Ishikawa (cell line): ENCODE data around the gene IFNAR2.

ENCODE experiments used
- CEBPB ChIP-seq: IDR thresholded peaks from 2 replicates; pipeline ENCODE4 v1.6.1; 2012
- EGR1 ChIP-seq: IDR thresholded peaks from 2 replicates; pipeline ENCODE4 v1.6.1; 2012
- EP300 ChIP-seq: IDR thresholded peaks from 2 replicates; pipeline ENCODE4 v1.6.1; 2012; ENCODE audit warnings: borderline replicate concordance
- FOXM1 ChIP-seq: IDR thresholded peaks from 2 replicates; pipeline ENCODE4 v1.6.1; 2012; ENCODE audit warnings: low read depth, borderline replicate concordance
- MAX ChIP-seq: IDR thresholded peaks from 2 replicates; pipeline ENCODE4 v1.6.1; 2012
- RAD21 ChIP-seq: IDR thresholded peaks from 2 replicates; pipeline ENCODE4 v1.6.1; 2012; ENCODE audit warnings: low read depth
- REST ChIP-seq: IDR thresholded peaks from 2 replicates; pipeline ENCODE4 v1.6.1; 2012; ENCODE audit warnings: low read depth, mild to moderate bottlenecking
- TAF1 ChIP-seq: IDR thresholded peaks from 2 replicates; pipeline ENCODE4 v1.6.1; 2012; ENCODE audit warnings: low read depth, mild to moderate bottlenecking
- TCF12 ChIP-seq: IDR thresholded peaks from 2 replicates; pipeline ENCODE4 v1.6.1; 2012; ENCODE audit warnings: low read depth
- TEAD4 ChIP-seq: IDR thresholded peaks from 2 replicates; pipeline ENCODE4 v1.6.1; 2012
- YY1 ChIP-seq: IDR thresholded peaks from 2 replicates; pipeline ENCODE4 v1.6.1; 2012; ENCODE audit warnings: low read depth

- TF ChIP-seq REST (no peak), EP300 (no peak), TCF12 (no peak), EGR1 (no peak), MAX (no peak), FOXM1 (no peak), RAD21 (no peak), YY1 (no peak), TAF1 (no peak), TEAD4 (no peak), CEBPB (no peak)
These were observed 997 bp downstream of the IFNAR2 start for GRCh38 chr21:33230545-33231324.
